ENCODE results near the gene C2CD4D.

C2CD4D gene

GRCh38 chr1:151828921-151829320 lies 10.7 kb downstream of the C2CD4D start:
- H3F3A ChIP-seq (ENCODE audit: insufficient read depth, low read length), result no peaks in the 10 kb centered on the region
- H3K4me1 ChIP-seq (ENCODE audit: low read length), result peaks cover 30% of the 10 kb centered on the region
- no peak for TF ChIP-seq EZH2 (optimal IDR thresholded peaks at IDR 0.05; ENCODE audit: low read depth, low read length)
- no peak for TF ChIP-seq CTCF (IDR thresholded peaks at IDR 0.05; ENCODE audit: low read length)
- TF ChIP-seq EZH2phosphoT487 (IDR thresholded peaks at IDR 0.05; ENCODE audit: low read length), result no peak
- no peaks in the 10 kb centered on the region for H3K79me2 ChIP-seq (ENCODE audit: low read length)
- H3K4me2 ChIP-seq (ENCODE audit: low read depth, low read length), result no peak overlapping the region
- no peak for DNase-seq
- H3K36me3 ChIP-seq (replicated peaks; ENCODE audit: insufficient read depth, low read length), result no peaks in the 10 kb centered on the region
- no peak overlapping the region for H3K4me3 ChIP-seq (ENCODE audit: low read length)
- H3K9me2 ChIP-seq (replicated peaks; ENCODE audit: insufficient read depth, low read length), result no peaks in the 10 kb centered on the region
- no peak overlapping the region for H2AFZ ChIP-seq (ENCODE audit: low read length)
- no peak overlapping the region for H3K9ac ChIP-seq (ENCODE audit: low read length)
- H3K27ac ChIP-seq (ENCODE audit: low read length), result no peak overlapping the region
- no peaks in the 10 kb centered on the region for H3K27me3 ChIP-seq (replicated peaks; ENCODE audit: insufficient read depth, low read length)
- no peaks in the 10 kb centered on the region for H4K20me1 ChIP-seq (ENCODE audit: insufficient read depth, low read length)
- H3K9me3 ChIP-seq (replicated peaks; ENCODE audit: insufficient read depth, low read length), result no peaks in the 10 kb centered on the region

DNA sequence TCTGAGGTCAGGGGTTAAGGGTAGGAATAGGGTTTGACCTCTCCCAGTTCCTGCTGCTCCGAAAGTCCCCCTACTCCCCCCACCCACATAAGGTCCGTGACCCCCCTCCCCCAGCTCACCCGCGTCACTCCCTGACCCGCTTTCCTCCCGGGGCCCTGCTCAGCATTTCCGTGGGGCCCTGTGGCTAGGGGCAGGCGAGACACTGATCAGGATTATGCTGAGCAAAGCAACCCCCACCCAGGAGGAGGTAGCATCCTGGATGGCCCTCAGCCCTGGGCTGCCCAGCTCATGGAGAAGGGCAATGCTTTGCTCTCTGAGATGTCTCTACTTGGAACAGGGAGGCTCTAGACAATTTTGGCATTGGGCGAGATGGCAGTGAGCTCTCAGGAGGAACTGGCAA lies 11.8 kb downstream of the C2CD4D start:
- Histone ChIP-seq H4K20me1 (ENCODE audit: insufficient read depth, low read length) (no peaks in the 10 kb centered on the region), H3K27me3 (replicated peaks; ENCODE audit: insufficient read depth, low read length) (no peaks in the 10 kb centered on the region), H3K9me3 (replicated peaks; ENCODE audit: insufficient read depth, low read length) (no peaks in the 10 kb centered on the region), H3K4me3 (ENCODE audit: low read length) (no peak overlapping the region), H3K4me1 (ENCODE audit: low read length) (peaks cover 24% of the 10 kb centered on the region), H3F3A (ENCODE audit: insufficient read depth, low read length) (no peaks in the 10 kb centered on the region), H3K36me3 (replicated peaks; ENCODE audit: insufficient read depth, low read length) (no peaks in the 10 kb centered on the region), H2AFZ (ENCODE audit: low read length) (no peak overlapping the region), H3K27ac (ENCODE audit: low read length) (no peak overlapping the region), H3K9me2 (replicated peaks; ENCODE audit: insufficient read depth, low read length) (no peaks in the 10 kb centered on the region), H3K4me2 (ENCODE audit: low read depth, low read length) (no peak overlapping the region), H3K79me2 (ENCODE audit: low read length) (no peaks in the 10 kb centered on the region), H3K9ac (ENCODE audit: low read length) (no peak overlapping the region)
- TF ChIP-seq CTCF (IDR thresholded peaks at IDR 0.05; ENCODE audit: low read length), result no peak
- no peak for TF ChIP-seq EZH2phosphoT487 (IDR thresholded peaks at IDR 0.05; ENCODE audit: low read length)
- TF ChIP-seq EZH2 (optimal IDR thresholded peaks at IDR 0.05; ENCODE audit: low read depth, low read length), result no peak
- DNase-seq, result no peak

- Histone ChIP-seq H3K4me1 (ENCODE audit: low read length) (peaks cover 21% of the 10 kb centered on the region), H2AFZ (ENCODE audit: low read length) (no peak overlapping the region), H3K4me2 (ENCODE audit: low read depth, low read length) (no peak overlapping the region), H3K79me2 (ENCODE audit: low read length) (no peaks in the 10 kb centered on the region), H4K20me1 (ENCODE audit: insufficient read depth, low read length) (no peaks in the 10 kb centered on the region), H3K27ac (ENCODE audit: low read length) (no peak overlapping the region), H3K4me3 (ENCODE audit: low read length) (no peak overlapping the region), H3K27me3 (replicated peaks; ENCODE audit: insufficient read depth, low read length) (no peaks in the 10 kb centered on the region), H3K9ac (ENCODE audit: low read length) (no peak overlapping the region), H3K9me2 (replicated peaks; ENCODE audit: insufficient read depth, low read length) (no peaks in the 10 kb centered on the region), H3K9me3 (replicated peaks; ENCODE audit: insufficient read depth, low read length) (no peaks in the 10 kb centered on the region), H3K36me3 (replicated peaks; ENCODE audit: insufficient read depth, low read length) (no peaks in the 10 kb centered on the region), H3F3A (ENCODE audit: insufficient read depth, low read length) (no peaks in the 10 kb centered on the region)
- no peak for TF ChIP-seq EZH2 (optimal IDR thresholded peaks at IDR 0.05; ENCODE audit: low read depth, low read length)
- no peak for TF ChIP-seq CTCF (IDR thresholded peaks at IDR 0.05; ENCODE audit: low read length)
- TF ChIP-seq EZH2phosphoT487 (IDR thresholded peaks at IDR 0.05; ENCODE audit: low read length), result no peak
- DNase-seq, result no peak
These were observed 13.6 kb downstream of the C2CD4D start for GRCh38 chr1:151825751-151826660.

Measured in MM.1S (cell line).